HEK293 (cell line): Measurements from ENCODE around the gene CHID1.

Source experiments
- ZNF274 ChIP-seq, 2 experiments: fragments of 200-500 bp in 1 of 2; fragments of 450-650 bp in 1 of 2; sonication (Bioruptor generic) in 1 of 2; formaldehyde crosslinking in 1 of 2; IDR thresholded peaks; 2 replicates each; pipeline versions ENCODE4 v1.5.1 to v1.6.1; 2014 to 2016; ENCODE audit warnings: borderline replicate concordance in 1 of 2, inconsistent platforms in 1 of 2, low read length in 1 of 2, missing biosample characterization in 1 of 2, missing genetic modification characterization in 1 of 2
- ZNF704 ChIP-seq: fragments of 450-650 bp; formaldehyde crosslinking; IDR thresholded peaks from 2 replicates; pipeline ENCODE4 v1.5.1; 2016; ENCODE audit warnings: missing biosample characterization, missing genetic modification characterization
- TF ChIP-seq, protein P1 (sequence below): fragments of 450-650 bp; formaldehyde crosslinking; IDR thresholded peaks from 2 replicates; pipeline ENCODE4 v1.5.1; 2016; ENCODE audit warnings: missing biosample characterization, missing genetic modification characterization
- TF ChIP-seq, protein P2 (sequence below): fragments of 450-650 bp; formaldehyde crosslinking; IDR thresholded peaks from 2 replicates; pipeline ENCODE4 v1.5.1; 2016; ENCODE audit warnings: missing biosample characterization, missing genetic modification characterization

DNA sequence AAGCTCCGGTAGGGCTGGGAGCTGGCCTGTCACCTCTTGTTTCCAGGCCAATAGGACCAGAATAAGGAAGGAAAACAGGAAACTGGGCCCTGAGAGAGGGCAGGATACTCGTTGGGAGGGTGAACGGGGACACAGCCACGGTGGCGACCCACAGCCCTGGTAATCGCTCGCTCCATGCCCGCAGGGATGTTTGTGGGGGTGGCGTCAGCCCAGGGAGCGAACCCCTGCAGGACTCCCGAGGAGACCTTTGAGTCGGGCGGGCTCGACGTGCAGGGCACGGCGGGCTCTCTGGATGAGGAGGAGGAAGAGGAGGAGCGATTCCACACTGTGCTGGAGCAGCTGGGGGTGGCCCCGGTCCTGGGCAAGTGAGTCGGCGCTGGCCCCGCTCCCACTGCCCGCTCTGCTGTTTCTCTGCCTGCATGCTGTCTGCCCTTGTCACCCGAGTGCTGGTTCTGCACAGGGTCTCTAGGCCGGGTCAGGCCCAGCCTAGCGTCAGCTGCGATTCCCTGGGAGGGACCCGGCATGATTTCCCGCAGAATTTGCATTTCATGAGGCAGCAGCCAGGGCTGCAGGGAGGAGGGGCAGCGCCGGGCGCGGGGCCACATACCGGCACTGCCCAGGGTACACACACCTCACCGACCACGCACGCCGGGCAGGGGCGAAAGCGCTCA lies 81.3 kb downstream of the CHID1 start:
- TF ChIP-seq ZNF704 (tag by site-specific recombination) (no peak), ZNF274 (IDR thresholded peaks at IDR 0.05; ENCODE audit: low read length) (no peak), ZNF274 (tag by site-specific recombination; IDR thresholded peaks at IDR 0.05; ENCODE audit: borderline replicate concordance) (no peak)
- TF ChIP-seq, protein P1, sequence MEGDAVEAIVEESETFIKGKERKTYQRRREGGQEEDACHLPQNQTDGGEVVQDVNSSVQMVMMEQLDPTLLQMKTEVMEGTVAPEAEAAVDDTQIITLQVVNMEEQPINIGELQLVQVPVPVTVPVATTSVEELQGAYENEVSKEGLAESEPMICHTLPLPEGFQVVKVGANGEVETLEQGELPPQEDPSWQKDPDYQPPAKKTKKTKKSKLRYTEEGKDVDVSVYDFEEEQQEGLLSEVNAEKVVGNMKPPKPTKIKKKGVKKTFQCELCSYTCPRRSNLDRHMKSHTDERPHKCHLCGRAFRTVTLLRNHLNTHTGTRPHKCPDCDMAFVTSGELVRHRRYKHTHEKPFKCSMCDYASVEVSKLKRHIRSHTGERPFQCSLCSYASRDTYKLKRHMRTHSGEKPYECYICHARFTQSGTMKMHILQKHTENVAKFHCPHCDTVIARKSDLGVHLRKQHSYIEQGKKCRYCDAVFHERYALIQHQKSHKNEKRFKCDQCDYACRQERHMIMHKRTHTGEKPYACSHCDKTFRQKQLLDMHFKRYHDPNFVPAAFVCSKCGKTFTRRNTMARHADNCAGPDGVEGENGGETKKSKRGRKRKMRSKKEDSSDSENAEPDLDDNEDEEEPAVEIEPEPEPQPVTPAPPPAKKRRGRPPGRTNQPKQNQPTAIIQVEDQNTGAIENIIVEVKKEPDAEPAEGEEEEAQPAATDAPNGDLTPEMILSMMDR (tag by site-specific recombination): no peak
- TF ChIP-seq, protein P2, sequence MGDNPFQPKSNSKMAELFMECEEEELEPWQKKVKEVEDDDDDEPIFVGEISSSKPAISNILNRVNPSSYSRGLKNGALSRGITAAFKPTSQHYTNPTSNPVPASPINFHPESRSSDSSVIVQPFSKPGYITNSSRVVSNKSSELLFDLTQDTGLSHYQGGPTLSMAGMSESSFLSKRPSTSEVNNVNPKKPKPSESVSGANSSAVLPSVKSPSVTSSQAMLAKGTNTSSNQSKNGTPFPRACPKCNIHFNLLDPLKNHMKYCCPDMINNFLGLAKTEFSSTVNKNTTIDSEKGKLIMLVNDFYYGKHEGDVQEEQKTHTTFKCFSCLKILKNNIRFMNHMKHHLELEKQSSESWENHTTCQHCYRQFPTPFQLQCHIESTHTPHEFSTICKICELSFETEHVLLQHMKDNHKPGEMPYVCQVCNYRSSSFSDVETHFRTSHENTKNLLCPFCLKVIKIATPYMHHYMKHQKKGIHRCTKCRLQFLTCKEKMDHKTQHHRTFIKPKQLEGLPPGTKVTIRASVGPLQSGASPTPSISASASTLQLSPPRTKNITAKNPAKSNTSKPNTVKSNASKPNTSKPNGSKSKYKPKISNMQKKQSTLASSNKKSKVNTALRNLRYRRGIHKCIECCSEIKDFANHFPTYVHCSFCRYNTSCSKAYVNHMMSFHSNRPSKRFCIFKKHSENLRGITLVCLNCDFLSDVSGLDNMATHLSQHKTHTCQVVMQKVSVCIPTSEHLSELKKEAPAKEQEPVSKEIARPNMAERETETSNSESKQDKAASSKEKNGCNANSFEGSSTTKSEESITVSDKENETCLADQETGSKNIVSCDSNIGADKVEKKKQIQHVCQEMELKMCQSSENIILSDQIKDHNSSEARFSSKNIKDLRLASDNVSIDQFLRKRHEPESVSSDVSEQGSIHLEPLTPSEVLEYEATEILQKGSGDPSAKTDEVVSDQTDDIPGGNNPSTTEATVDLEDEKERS: no peak
